Glomerular endothelial cell (primary cell): ENCODE measurements around the gene SLC17A4. TPM values are rescaled to one million over a fixed set of nuclear protein-coding genes. Genes with fewer than 3 reads are reported as not detected.
A peak's percentile ranks its signal among the peaks of the same experiment; 100 is the strongest.
"Not testable (repeated sequence)": the region's sequence is repeated elsewhere in the genome, so short reads cannot be mapped to it uniquely, and the experiment has no call there.

Experiments
- DNase-seq: peaks from one replicate; pipeline ENCODE4 v3.0.0-alpha.2; 2011; ENCODE audit warnings: low read depth, low spot score; ENCODE audit errors: extremely low read depth
- total RNA-seq: library from RNA; depleted of rRNA; stranded (reverse); fragments of >200 nt; gene quantifications from 2 replicates; pipeline ENCODE4 v1.2.3, GENCODE V29; 2015

The SLC17A4 gene
- total RNA-seq, 1 donor from 2014 or later, result not detected

GRCh38 chr6:25748601-25749517 is 5.7 kb upstream of the SLC17A4 start:
- not testable (repeated sequence) for DNase-seq

DNA sequence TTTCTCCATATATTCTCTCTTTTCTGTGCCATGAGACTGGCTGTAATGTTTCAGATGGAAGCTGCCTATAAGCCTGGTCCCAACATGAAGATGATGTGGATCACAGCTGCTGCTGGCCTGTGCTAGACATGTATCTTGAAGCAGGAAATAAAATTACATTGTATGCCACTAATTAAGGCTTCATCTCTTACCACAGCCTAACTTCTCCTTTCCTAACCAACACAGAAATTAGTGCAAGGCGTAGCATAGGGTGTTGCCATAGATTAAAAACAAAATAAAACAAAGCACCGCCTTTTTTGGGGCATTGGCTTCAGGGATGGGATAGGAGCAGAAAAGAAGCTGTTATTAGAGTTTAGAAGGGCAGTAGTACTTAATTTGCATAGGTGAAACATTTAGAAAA is 4.7 kb upstream of the SLC17A4 start:
- no peak for DNase-seq

DNA sequence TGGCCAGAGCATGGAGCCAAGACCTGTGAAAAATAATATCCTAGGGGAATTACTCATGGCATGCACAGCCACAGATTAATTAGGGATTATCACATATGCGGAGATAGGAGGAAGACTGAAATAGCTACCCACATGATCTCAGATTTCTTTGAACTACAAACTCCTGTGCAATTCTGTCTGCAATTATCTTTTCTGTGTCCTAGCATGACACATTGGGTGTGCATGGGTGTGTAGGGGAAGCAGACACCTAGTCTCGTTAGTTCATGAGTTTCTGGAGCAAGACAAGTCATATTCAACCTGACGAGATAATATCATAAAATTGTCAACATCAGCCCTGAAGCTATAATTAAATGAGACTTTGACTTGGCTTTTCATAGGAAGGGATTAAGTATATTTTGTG is 3.6 kb upstream of the SLC17A4 start:
- no peak for DNase-seq

DNA sequence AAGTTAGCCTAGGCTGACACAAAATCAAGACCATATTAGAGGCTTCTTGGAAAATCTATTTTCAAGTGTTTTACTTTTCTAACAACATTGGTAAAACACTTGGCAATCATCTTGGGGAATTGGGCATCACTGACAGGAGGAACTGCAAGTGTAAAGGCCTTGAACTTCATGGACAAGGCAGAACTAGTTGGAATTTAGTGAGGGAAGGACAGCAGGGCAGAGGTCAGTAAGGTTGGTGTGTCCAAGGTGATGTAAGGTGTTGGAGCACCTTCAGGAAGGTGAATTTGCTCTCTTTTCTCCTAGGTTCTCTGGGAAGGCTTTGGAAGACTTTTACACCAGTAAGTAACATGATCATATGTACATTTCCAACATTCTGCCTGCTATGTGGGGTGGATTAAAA is 1.5 kb upstream of the SLC17A4 start:
- no peak for DNase-seq

DNA sequence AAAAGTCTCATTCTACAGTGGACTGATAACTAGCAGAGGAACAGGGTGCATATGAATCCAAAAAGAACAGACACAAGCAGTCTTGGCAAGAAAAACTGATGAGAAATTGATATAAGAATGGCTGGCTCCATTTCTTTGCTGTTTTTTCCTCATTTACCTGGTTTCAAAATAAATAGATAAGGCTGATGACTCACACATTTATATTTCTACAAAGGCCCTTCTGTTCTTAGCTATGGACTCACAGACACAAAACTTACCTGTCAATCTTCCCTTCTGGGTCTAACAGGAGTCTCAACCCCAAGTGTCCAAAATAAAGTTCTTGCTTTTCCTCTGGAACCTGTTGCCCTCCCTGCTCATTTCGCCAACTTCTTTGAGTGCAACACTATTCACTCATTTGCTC is 941 bp downstream of the SLC17A4 start:
- no peak for DNase-seq

- DNase-seq, result no peak
Measured at GRCh38 chr6:25756382-25757363, 2.1 kb downstream of the SLC17A4 start.

DNA sequence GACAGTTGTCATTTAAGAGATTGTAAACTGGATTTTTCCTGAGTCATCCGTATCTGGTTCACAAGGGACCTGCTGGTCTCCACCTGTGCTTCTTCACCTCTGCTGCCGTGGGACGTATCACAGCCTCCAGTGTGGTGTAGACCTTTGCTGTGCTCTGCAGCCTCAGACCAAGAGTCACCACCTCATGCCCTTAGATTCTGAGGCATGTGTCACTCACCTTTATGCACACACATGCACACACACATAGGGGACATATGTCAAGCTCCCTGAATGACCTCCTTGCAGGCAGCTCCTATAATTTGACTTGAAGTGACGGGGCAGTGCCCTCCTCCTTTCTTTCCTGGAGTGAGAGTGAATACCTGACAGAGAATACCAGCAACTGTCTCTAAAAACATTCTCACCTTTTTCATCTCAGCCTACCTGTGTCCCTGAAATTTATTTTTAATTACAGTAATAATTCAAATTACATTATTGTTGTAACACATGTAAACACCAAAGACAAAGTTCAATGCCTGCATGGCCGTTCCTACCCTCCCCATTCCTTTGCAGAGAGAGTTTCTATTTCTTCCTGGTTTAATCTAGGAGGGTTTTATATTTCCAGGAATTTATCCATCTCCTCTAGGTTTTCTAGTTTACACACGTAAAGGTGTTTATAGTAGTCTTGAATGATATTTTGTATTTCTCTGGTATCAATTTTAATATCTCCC is 3.5 kb downstream of the SLC17A4 start:
- DNase-seq, result no peak

DNA sequence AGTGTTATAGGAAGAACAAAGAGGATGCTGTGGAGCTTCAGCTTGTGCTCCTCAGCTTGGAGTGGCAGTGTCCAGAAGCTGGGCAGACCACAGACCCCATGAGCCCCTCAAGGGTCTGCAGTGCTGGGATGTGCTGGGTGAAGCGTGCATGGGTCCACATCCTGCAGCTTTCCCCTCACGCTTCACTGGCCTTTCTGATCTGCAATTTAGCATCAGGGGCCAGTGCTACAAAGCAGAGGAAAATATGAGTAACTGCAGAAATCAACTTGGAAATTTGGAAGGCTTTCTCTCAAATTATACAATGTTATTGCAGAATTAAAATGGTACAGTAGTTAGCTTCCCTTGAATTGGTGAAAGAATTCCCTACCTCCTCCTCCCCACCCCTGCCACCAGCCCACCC is 10.1 kb downstream of the SLC17A4 start:
- no peak for DNase-seq

DNA sequence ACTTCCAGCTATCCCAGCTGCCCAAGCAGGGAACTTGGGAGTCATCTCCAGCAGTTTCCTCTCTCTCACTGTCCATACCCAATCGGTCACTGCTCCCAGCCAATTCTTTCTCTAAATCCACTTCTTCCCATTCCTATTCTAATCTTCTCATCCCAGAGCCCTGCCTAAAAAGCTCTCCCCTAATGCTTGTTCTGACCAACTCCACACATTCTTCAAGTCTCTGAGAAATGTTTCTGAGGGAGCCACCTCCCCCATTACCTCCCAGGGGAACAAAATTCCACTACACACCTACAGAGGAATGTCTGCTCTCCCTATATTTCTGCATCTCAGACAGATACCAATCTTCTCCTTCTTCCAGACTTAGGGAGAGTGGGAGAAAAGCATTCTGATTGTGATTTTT is 14.0 kb downstream of the SLC17A4 start:
- no peak for DNase-seq

DNA sequence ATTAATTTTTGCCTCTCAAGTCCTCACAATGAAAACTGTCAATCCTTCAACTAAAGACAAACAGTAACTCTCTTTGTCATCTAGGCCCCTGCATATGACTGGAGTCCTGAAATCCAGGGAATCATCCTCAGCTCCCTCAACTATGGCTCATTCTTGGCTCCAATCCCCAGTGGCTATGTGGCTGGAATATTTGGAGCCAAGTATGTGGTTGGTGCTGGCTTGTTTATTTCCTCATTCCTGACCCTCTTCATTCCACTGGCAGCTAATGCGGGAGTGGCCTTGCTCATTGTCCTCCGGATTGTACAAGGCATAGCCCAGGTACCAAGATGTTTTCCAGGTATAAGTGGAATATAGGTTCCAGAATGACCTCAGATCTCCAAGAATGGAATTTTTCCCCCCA is 15.4 kb downstream of the SLC17A4 start:
- DNase-seq, result no peak

- no peak for DNase-seq
Measured at GRCh38 chr6:25774120-25774715, 19.7 kb downstream of the SLC17A4 start.

DNA sequence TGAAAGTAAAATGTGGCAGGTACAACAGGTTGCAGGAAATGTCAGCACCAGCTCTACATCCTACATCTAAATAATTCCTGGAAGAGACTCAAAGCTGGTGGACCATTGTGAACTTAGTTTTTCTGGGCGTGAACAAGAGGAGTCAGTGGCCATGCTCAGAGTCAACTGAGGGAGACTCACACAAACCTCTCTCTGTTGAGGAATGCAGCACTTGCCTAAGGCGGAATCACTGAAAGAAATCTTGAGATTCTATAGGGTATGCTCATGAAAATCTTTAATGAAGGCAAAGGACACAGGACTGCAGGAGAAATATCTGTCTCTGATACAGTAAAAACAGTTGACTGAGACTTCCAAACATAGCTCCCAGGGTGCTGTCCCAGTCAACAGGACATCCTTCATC is 22.5 kb downstream of the SLC17A4 start:
- no peak for DNase-seq

DNA sequence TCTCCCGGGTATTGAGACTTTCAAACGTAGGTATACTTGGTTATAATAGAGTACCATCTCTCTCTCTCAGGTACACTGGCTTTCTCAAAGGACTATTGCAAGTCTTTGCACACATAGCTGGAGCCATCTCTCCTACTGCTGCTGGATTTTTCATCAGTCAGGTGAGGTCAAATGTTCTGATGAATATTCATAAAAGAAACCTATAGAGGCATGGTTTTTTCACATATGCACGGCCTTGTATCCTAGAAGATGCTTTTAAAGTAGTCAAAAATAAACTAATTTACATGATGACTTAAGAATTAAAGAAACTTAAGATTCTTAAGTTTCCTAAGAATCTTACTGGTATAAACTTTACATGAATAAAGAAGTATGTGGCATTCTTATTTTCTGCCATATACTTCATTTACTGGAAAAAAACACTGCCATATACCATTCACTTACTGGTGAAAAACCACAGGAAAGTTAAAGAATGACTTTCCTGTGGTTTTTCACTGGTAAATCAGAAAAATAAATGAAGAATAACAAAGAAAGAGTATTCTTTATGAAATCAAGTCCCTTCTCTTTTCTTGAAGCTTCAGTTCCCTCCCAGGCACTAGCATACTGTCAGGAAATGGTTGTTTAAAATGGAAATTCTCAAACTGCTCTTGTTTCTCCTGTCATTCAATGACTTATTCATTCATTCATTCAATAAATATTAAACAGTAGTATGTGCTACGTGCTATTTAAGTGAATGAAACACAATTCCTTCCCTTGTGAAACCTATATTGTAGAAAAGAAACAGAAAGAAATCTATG is 23.5 kb downstream of the SLC17A4 start:
- no peak for DNase-seq

DNA sequence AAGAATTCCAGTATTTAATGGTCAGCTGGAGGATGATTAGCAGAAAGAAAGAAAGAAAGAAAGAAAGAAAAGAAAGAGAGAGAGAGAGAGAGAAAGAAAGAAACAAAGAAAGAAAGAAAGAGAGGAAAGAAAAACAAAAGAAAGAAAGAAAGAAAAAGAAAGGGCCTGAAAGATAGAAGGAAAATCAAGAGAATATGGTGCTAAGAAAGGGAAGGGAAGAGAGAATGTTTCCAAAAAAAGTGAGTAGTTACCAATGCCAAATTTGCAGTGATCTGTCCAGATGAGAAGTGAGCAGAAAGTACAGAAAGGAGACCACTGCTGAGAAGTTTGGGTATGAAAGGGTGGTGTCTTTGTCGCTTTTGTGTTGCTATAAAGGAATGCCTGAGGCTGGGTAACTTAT is 26.6 kb downstream of the SLC17A4 start:
- no peak for DNase-seq

DNA sequence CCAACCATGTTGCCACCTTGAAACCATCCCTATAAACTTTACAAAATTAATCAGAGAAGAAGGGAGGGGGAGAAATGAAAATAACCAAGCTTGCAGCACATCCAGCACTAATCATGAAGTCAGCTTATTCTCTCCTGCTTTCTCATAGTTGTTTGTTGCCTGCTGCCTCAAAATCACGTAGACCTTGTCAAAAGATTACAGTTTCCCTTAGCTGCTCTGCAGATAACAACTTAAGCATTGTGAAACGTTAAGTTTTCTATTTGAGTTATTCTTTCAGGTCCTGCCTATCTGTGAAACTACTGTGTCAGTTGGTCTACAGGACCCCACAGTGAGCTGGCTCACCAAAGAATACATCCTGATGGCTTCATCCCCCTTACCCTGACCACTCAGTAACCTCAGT is 32.9 kb downstream of the SLC17A4 start:
- DNase-seq, result no peak

DNA sequence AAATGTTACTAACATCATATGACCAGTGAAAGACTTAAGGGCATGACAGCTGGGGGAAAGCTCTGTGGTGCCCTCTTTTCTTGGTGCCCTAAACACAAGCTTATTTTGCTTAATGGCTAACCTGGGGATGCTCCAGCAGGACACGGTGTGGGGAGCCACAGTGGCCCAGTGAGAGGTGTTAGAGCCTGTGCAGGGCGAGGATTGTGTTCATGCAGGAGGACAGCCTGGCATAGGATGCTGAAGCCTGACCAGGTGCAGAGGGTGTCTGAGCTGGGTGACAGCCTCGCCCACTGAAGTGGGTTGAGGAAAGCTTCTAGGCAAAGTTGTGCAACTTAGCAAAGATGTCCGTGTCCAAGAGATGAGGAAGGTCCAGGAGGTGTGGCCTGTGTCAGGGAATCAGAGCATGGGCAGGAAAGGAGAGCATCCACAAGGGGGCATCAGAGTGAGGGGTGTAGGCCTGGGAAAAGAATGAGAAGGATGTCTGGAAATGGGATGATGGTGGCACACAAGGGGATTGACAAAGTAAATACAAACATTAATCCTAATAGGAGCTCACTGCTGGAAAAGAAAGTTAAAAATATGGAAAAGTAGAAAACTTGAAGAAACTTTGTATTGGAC is 33.9 kb downstream of the SLC17A4 start:
- DNase-seq, result peak; percentile 20

- no peak for DNase-seq
Measured at GRCh38 chr6:25789475-25789874, 34.9 kb downstream of the SLC17A4 start.

GRCh38 chr6:25792016-25792415 is 37.5 kb downstream of the SLC17A4 start:
- no peak for DNase-seq

- DNase-seq, result no peak
Measured at GRCh38 chr6:25793970-25794369, 39.4 kb downstream of the SLC17A4 start.
